Measurements from ENCODE around the gene MUTYH. TPM values are rescaled to one million over a fixed set of nuclear protein-coding genes. Genes with fewer than 3 reads are reported as not detected.

The MUTYH gene
- 11.4 and 18.7 TPM in 2 replicates for total RNA-seq (ENCODE audit: low replicate concordance)

DNA sequence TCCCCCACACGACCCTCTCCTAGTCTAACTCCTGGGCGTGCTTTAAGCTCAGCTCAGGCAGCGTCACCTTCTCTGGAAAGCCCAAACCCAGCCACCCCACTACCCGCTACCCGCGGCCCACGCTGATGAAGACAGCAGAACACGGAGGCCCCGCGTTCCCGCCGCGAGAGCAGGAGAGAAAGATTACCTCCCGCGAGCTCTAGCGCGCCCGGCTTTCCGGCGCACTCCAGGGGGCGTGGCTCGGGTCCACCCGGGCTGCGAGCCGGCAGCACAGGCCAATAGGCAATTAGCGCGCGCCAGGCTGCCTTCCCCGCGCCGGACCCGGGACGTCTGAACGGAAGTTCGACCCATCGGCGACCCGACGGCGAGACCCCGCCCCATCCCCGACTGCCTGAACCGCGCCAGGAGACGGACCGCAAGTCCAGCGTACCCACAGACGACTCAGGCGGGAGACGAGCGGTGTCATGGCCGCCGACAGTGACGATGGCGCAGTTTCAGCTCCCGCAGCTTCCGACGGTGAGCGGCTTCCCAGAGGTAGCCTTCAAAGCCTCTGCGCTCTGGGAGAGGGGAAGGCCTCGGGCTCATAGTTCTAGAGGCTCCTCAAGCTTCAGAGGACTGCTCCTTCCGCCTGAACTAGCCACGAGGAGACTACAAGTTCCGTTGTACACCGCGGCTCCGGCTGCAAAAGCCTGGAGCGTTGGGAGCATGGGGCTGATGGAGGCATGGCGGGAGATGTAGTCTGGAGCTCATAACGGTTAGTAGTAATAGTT is at the start of gene MUTYH, which contains the start of gene TOE1:
TSS of gene MUTYH (minus strand) at position 652 of the 770 bp plus-strand sequence. CDS start 5,935 bp downstream, outside the sequence.
TSS of gene TOE1 (plus strand) at position 382 of the 770 bp plus-strand sequence. CDS start at position 465, 83 bp downstream.

DNA sequence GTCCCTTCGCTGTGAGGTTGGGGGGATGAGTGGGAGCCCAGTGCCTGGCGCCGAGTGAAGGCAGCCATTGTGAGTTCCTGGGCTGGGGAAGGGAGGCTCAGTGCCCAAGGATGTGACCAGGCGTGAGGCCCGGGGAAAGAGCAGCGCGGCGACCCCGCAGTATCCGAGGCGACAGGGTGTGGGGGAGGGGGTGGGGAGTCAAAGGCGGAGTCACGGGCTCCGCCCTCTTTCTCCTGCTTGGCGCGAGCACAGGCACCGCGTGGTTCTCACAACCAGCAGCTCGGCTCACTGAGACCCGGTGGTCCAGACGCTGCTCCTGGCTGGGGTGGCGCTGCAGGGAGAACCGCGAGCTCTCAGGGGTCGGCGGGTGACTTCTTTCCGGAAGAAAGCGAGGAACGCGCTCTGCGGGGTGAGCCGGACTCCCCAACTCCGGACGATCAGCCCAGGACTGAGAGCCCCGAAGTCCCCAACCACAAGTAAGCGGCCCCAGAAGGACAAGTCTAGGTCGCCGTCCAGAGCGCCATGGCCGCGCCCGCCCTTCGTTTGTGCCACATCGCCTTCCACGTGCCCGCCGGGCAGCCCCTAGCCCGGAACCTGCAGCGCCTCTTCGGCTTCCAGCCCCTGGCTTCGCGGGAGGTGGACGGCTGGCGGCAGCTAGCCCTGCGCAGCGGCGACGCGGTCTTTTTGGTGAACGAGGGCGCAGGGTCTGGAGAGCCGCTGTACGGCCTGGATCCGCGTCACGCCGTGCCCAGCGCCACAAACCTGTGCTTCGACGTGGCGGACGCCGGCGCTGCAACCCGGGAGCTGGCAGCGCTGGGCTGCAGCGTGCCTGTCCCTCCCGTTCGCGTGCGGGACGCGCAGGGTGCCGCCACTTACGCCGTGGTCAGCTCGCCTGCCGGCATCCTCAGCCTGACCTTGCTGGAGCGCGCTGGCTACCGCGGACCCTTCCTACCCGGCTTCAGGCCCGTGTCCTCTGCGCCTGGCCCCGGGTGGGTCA is 13.3 kb downstream of the MUTYH start, which contains the start of gene HPDL:
TSS of gene HPDL (plus strand) at position 269 of the 997 bp plus-strand sequence. CDS start at position 523, 254 bp downstream.

Other genes starting within 250 kb of the MUTYH start
- gene ZSWIM5, start 133.8 kb downstream of the MUTYH start, total RNA-seq (ENCODE audit: low replicate concordance): 0.23 and 0.68 TPM in 2 replicates
- 0.12 and 1.1 TPM in 2 replicates for gene HPDL, start 13.5 kb downstream of the MUTYH start, total RNA-seq (ENCODE audit: low replicate concordance)
- gene TOE1, start 270 bp downstream of the MUTYH start, total RNA-seq (ENCODE audit: low replicate concordance): 8.4 and 13.6 TPM in 2 replicates
- 1.4 and 2.6 TPM in 2 replicates for gene TESK2, start 150.7 kb upstream of the MUTYH start, total RNA-seq (ENCODE audit: low replicate concordance)
- gene CCDC163, start 159.6 kb upstream of the MUTYH start, total RNA-seq (ENCODE audit: low replicate concordance): 0.60 and 0.70 TPM in 2 replicates
- gene MMACHC, start 159.9 kb upstream of the MUTYH start, total RNA-seq (ENCODE audit: low replicate concordance): 1.3 and 1.7 TPM in 2 replicates
- gene PRDX1, start 181.4 kb upstream of the MUTYH start, total RNA-seq (ENCODE audit: low replicate concordance): 317 and 521 TPM in 2 replicates
- 207 and 237 TPM in 2 replicates for gene AKR1A1, start 210.4 kb upstream of the MUTYH start, total RNA-seq (ENCODE audit: low replicate concordance)
- 33.9 and 34.9 TPM in 2 replicates for gene NASP, start 243.6 kb upstream of the MUTYH start, total RNA-seq (ENCODE audit: low replicate concordance)